H1 (cell line): ENCODE data around the gene ABCC2.

Experiments
- CEBPB ChIP-seq: IDR thresholded peaks from 2 replicates; pipeline ENCODE4 v1.6.1; 2012; ENCODE audit warnings: low read depth, low read length
- CHD2 ChIP-seq: IDR thresholded peaks from 2 replicates; pipeline ENCODE4 v1.6.1; 2012; ENCODE audit warnings: low read length, improper control_type of control experiment
- CTCF ChIP-seq, 3 experiments: IDR thresholded peaks; 1 replicate in 2 of 3; 2 replicates in 1 of 3; pipeline versions ENCODE4 v1.5.1 to v1.6.1; 2011; ENCODE audit warnings: low read length in 3 of 3, mild to moderate bottlenecking in 3 of 3, inconsistent platforms in 2 of 3, low read depth in 1 of 3, moderate library complexity in 1 of 3; ENCODE audit not compliant: insufficient read depth in 1 of 3; ENCODE audit errors: control extremely low read depth in 1 of 3
- KDM1A ChIP-seq: fragments of 200-600, 300-600 bp; sonication (generic); IDR thresholded peaks from 2 replicates; pipeline ENCODE4 v1.7.1; 2016; ENCODE audit warnings: mild to moderate bottlenecking, low read length, borderline replicate concordance
- MAX ChIP-seq: IDR thresholded peaks from 2 replicates; pipeline ENCODE4 v1.6.1; 2012; ENCODE audit warnings: inconsistent platforms
- POLR2A ChIP-seq, 2 experiments: IDR thresholded peaks; 1 replicate in 1 of 2; 2 replicates in 1 of 2; pipeline ENCODE4 v1.6.1; 2011; ENCODE audit warnings: low read depth in 2 of 2, low read length in 2 of 2, mild to moderate bottlenecking in 2 of 2; ENCODE audit errors: control extremely low read depth in 1 of 2
- RAD21 ChIP-seq, 2 experiments: IDR thresholded peaks in 1 of 2; conservative IDR thresholded peaks in 1 of 2; 2 replicates each; pipeline ENCODE4 v1.6.1; 2011; ENCODE audit warnings: low read depth in 2 of 2, low read length in 2 of 2, improper control_type of control experiment in 1 of 2, inconsistent platforms in 1 of 2, mild to moderate bottlenecking in 1 of 2, moderate library complexity in 1 of 2

- no peak for TF ChIP-seq MAX
- no peak for TF ChIP-seq CHD2
- TF ChIP-seq CEBPB = no peak
- TF ChIP-seq KDM1A = no peak
- TF ChIP-seq RAD21 (IDR thresholded peaks at IDR 0.05 in 1 of 2, conservative IDR thresholded peaks at IDR 0.05 in 1 of 2; ENCODE audit: low read depth in 2 of 2, low read length in 2 of 2) = no peak
- TF ChIP-seq CTCF (IDR thresholded peaks at IDR 0.05; ENCODE audit: control extremely low read depth in 1 of 3, insufficient read depth in 1 of 3, low read depth in 1 of 3, low read length in 3 of 3) = no peak
- no peak for TF ChIP-seq POLR2A (IDR thresholded peaks at IDR 0.05; ENCODE audit: control extremely low read depth in 1 of 2, low read depth in 2 of 2, low read length in 2 of 2)
Observed at GRCh38 chr10:99834410-99834809, 52.0 kb downstream of the ABCC2 start.
